CMK (cell line): ENCODE results near the gene HELT.

Experiments
- DNase-seq: peaks from one replicate; pipeline ENCODE4 v3.0.0-alpha.2; 2010; ENCODE audit warnings: low read depth

The HELT gene

GRCh38 chr4:185003596-185004351 lies 14.5 kb upstream of the HELT start:
- DNase-seq = no peak

- DNase-seq = no peak
Measured at GRCh38 chr4:185004562-185005218, 13.6 kb upstream of the HELT start.

- no peak for DNase-seq
Measured at GRCh38 chr4:185005219-185005819, 13.0 kb upstream of the HELT start.

GRCh38 chr4:185011408-185011807 lies 6.9 kb upstream of the HELT start:
- no peak for DNase-seq

GRCh38 chr4:185013417-185014125 lies 4.7 kb upstream of the HELT start:
- no peak for DNase-seq

GRCh38 chr4:185015108-185015507 lies 3.2 kb upstream of the HELT start:
- DNase-seq = no peak

- no peak for DNase-seq
Measured at GRCh38 chr4:185016101-185016940, 2.0 kb upstream of the HELT start.

- DNase-seq = no peak
Measured at GRCh38 chr4:185016946-185017758, 1.1 kb upstream of the HELT start.

GRCh38 chr4:185018834-185019455 lies 655 bp downstream of the HELT start:
- DNase-seq = no peak

- no peak for DNase-seq
Measured at GRCh38 chr4:185019456-185020292, 1.4 kb downstream of the HELT start.

- DNase-seq = no peak
Measured at GRCh38 chr4:185020293-185020808, 2.1 kb downstream of the HELT start.

- DNase-seq = no peak
Measured at GRCh38 chr4:185020863-185021761, 2.8 kb downstream of the HELT start.

- DNase-seq = no peak
Measured at GRCh38 chr4:185023471-185023870, 5.2 kb downstream of the HELT start.

- DNase-seq = no peak
Measured at GRCh38 chr4:185028625-185029024, 10.3 kb downstream of the HELT start.

- no peak for DNase-seq
Measured at GRCh38 chr4:185031611-185032010, 13.3 kb downstream of the HELT start.

GRCh38 chr4:185033072-185033471 lies 14.8 kb downstream of the HELT start:
- no peak for DNase-seq

- DNase-seq = no peak
Measured at GRCh38 chr4:185033950-185034349, 15.7 kb downstream of the HELT start.

- DNase-seq = no peak
Measured at GRCh38 chr4:185035284-185035683, 17.0 kb downstream of the HELT start.
